ENCODE results near the gene MRI1. TPM values are rescaled to one million over a fixed set of nuclear protein-coding genes. Genes with fewer than 3 reads are reported as not detected.
A peak's percentile ranks its signal among the peaks of the same experiment; 100 is the strongest.

Gene MRI1
- total RNA-seq, 1 experiment from 2014 or later: 19.6 TPM

DNA sequence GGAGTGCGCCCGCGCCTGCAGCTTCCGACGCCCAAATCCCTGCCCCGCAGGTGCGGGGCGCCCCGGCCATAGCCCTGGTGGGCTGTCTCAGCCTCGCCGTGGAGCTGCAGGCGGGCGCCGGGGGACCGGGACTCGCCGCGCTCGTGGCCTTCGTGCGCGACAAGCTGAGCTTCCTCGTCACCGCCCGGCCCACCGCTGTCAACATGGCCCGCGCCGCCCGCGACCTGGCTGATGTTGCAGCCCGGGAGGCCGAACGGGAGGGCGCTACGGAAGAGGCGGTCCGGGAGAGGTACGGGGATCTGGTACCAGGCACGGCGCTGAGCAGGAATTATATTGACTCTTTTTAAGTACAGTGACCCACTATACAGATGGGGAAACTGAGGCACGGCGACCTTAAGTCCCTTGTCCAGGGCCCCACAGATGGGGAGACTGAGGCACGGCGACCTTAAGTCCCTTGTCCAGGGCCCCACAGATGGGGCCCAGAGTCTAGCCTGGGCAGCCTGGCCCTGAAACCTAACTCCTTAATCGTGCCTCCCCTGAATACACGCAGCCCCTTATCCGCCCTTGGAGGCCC, 586 bp downstream of the MRI1 start:
- TF ChIP-seq CEBPB (IDR thresholded peaks at IDR 0.05; ENCODE audit: low read depth): no peak
- 0 out of 2 replicates have a peak, but pooled peaks have one; percentile 11 for TF ChIP-seq ZFX (IDR thresholded peaks at IDR 0.05)
- POLR2A ChIA-PET: interaction anchor here (0.6 to 1.0 kb wide), 2 partner anchors 9 to 45 kb away, joined by 3 to 4 read pairs; partner anchors contain the start of gene C19orf53
- RAD21 ChIA-PET (ENCODE audit: low non-redundant PET in 1 of 2, low total read pairs in 2 of 2, uncharacterized antibody in 2 of 2, unreplicated experiment in 2 of 2): no interaction called here
- Histone ChIP-seq H3K4me3 (replicated peaks in 1 of 2; ENCODE audit: low read depth in 1 of 2, low read length in 2 of 2) (peak overlapping the region; percentile 58 to 63), H3K9me2 (ENCODE audit: insufficient read depth) (no peaks in the 10 kb centered on the region), H3K27me3 (ENCODE audit: insufficient read depth, low read length) (no peaks in the 10 kb centered on the region), H3K36me3 (ENCODE audit: control insufficient read depth in 1 of 2, insufficient read depth in 2 of 2, low read length in 2 of 2) (no peaks in the 10 kb centered on the region; a peak in 2 of 4 replicates), H3K79me2 (ENCODE audit: insufficient read depth, low read length) (no peaks in the 10 kb centered on the region), H3K9me3 (ENCODE audit: control insufficient read depth in 1 of 2, insufficient read depth in 1 of 2, low read depth in 1 of 2, low read length in 2 of 2) (no peaks in the 10 kb centered on the region), H3K27ac (ENCODE audit: low read depth, low read length) (peak overlapping the region; percentile 30), H4K20me1 (ENCODE audit: insufficient read depth) (no peaks in the 10 kb centered on the region), H3K9ac (ENCODE audit: low read length) (peak overlapping the region; percentile 82), H2AFZ (ENCODE audit: low read depth, low read length, poor library complexity, severe bottlenecking) (no peak overlapping the region), H3K4me2 (ENCODE audit: low read length) (peak overlapping the region; percentile 72), H3K4me1 (ENCODE audit: control insufficient read depth in 1 of 2, insufficient read depth in 2 of 2, low read length in 2 of 2) (peaks cover under 1 to 8% of the 10 kb centered on the region in 2 experiments; a peak in 2 of 4 replicates)
- DNase-seq (ENCODE audit: low read depth, low spot score) (no peak), ATAC-seq (peak; percentile 45)
- CTCF ChIA-PET: interaction anchor here (1.6 kb wide), 1 partner anchor 17 kb away, joined by 6 read pairs; a partner anchor contains a TSS
- BruUV-seq (replicated peaks): no TSS peak
- intact Hi-C loops (cut with micrococcal nuclease): no loop called here

DNA sequence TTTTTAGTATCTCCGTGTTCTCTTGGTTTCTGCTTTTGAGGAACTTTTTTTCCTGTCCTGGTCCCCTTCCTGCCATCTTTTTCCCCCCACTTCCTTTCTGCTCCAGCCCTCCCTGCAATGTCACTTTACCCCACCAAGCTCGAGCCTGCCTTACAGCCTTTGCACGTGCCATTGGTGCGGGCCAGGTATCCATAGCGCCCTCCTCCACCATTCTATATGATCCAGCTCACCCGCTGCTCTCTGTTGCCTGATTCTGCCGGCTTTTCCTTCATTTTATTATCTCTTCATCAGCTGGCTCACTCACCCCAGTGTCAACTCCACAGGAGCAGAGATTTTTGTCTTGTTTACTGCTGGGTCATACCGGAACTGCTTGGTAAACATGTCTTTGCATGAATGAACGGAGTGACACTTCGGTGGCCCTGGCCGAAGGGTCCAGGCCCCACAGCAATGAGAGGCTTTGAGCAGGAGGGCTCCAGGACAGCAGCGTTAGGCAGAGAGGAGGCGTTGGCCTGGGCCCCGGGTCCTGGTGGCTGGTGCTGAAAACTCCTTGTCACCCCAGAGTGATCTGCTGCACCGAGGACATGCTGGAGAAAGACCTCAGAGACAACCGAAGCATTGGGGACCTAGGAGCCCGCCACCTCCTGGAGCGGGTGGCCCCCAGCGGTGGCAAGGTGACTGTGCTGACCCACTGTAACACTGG, 1.2 kb downstream of the MRI1 start:
- Histone ChIP-seq H2AFZ (ENCODE audit: low read depth, low read length, poor library complexity, severe bottlenecking) (no peak overlapping the region), H3K9me2 (ENCODE audit: insufficient read depth) (no peaks in the 10 kb centered on the region), H3K27ac (ENCODE audit: low read depth, low read length) (peak overlapping the region; percentile 30), H3K27me3 (ENCODE audit: insufficient read depth, low read length) (no peaks in the 10 kb centered on the region), H4K20me1 (ENCODE audit: insufficient read depth) (no peaks in the 10 kb centered on the region), H3K4me1 (ENCODE audit: control insufficient read depth in 1 of 2, insufficient read depth in 2 of 2, low read length in 2 of 2) (peaks cover 3 to 14% of the 10 kb centered on the region in 2 experiments; a peak in 2 of 4 replicates), H3K9me3 (ENCODE audit: control insufficient read depth in 1 of 2, insufficient read depth in 1 of 2, low read depth in 1 of 2, low read length in 2 of 2) (no peaks in the 10 kb centered on the region), H3K36me3 (ENCODE audit: control insufficient read depth in 1 of 2, insufficient read depth in 2 of 2, low read length in 2 of 2) (no peaks in the 10 kb centered on the region; a peak in 2 of 4 replicates), H3K4me3 (replicated peaks in 1 of 2; ENCODE audit: low read depth in 1 of 2, low read length in 2 of 2) (peak overlapping the region; percentile 58 to 63), H3K4me2 (ENCODE audit: low read length) (peak overlapping the region; percentile 72), H3K9ac (ENCODE audit: low read length) (peak overlapping the region; percentile 82), H3K79me2 (ENCODE audit: insufficient read depth, low read length) (no peaks in the 10 kb centered on the region)
- TF ChIP-seq, protein P1, sequence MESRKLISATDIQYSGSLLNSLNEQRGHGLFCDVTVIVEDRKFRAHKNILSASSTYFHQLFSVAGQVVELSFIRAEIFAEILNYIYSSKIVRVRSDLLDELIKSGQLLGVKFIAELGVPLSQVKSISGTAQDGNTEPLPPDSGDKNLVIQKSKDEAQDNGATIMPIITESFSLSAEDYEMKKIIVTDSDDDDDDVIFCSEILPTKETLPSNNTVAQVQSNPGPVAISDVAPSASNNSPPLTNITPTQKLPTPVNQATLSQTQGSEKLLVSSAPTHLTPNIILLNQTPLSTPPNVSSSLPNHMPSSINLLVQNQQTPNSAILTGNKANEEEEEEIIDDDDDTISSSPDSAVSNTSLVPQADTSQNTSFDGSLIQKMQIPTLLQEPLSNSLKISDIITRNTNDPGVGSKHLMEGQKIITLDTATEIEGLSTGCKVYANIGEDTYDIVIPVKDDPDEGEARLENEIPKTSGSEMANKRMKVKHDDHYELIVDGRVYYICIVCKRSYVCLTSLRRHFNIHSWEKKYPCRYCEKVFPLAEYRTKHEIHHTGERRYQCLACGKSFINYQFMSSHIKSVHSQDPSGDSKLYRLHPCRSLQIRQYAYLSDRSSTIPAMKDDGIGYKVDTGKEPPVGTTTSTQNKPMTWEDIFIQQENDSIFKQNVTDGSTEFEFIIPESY (IDR thresholded peaks at IDR 0.05; ENCODE audit: extremely low read depth, insufficient replicate concordance, low read length): no peak
- TF ChIP-seq SIN3A (IDR thresholded peaks at IDR 0.05; ENCODE audit: low read depth) (no peak), CBX3 (IDR thresholded peaks at IDR 0.05; ENCODE audit: low read depth) (no peak), EZH2 (IDR thresholded peaks at IDR 0.05) (no peak), POLR2A (IDR thresholded peaks at IDR 0.05; ENCODE audit: borderline replicate concordance, extremely low read depth, insufficient read depth, insufficient read length) (no peak), TCF7L2 (IDR thresholded peaks at IDR 0.05; ENCODE audit: borderline replicate concordance, extremely low read depth, insufficient read depth, insufficient read length) (no peak), POLR2AphosphoS5 (IDR thresholded peaks at IDR 0.05; ENCODE audit: low read depth, low read length) (no peak)
- ChIA-PET RAD21 (ENCODE audit: low non-redundant PET in 1 of 2, low total read pairs in 2 of 2, uncharacterized antibody in 2 of 2, unreplicated experiment in 2 of 2) (no interaction called here), POLR2A (no interaction called here), CTCF (interaction anchor here (1.6 kb wide), 1 partner anchor 18 kb away, joined by 6 read pairs; a partner anchor contains a TSS)
- intact Hi-C loops (cut with micrococcal nuclease): no loop called here
- DNase-seq (ENCODE audit: low read depth, low spot score) (no peak), ATAC-seq (peak; percentile 30; the same call in 1 of the 2 replicates)
- BruUV-seq (replicated peaks): TSS peak; percentile 30
